HEK293 (cell line): ENCODE results near the gene FBXO2.

ENCODE experiments used
- CTCF ChIA-PET: fragments of 350-600 bp; formaldehyde crosslinking; extraction: SDS; loops from one replicate; lab custom pipeline; 2021; ENCODE audit warnings: antibody characterized with exemption; lab: Yijun Ruan, JAX
- POLR2A ChIA-PET: fragments of 300-600 bp; formaldehyde crosslinking; extraction: SDS; loops from one replicate; lab custom pipeline; 2020; ENCODE audit warnings: antibody characterized with exemption, inconsistent platforms; lab: Yijun Ruan, JAX
- H3K27ac ChIP-seq: fragments of 200-500 bp; sonication (Bioruptor generic); 2 replicates; pipeline ENCODE4 v1.5.1; 2014; ENCODE audit warnings: low read depth, low read length, control low read depth, inconsistent platforms; ENCODE audit errors: extremely low read depth
- H3K36me3 ChIP-seq, 2 experiments: fragments of 200-500 bp in 1 of 2; sonication (Bioruptor generic) in 1 of 2; 1 replicate in 1 of 2; 2 replicates in 1 of 2; pipeline ENCODE4 v1.5.1; 2014 to 2017; ENCODE audit warnings: inconsistent platforms in 2 of 2, low read length in 2 of 2; ENCODE audit not compliant: control insufficient read depth in 2 of 2, insufficient read depth in 1 of 2
- H3K4me1 ChIP-seq: fragments of 200-500 bp; sonication (Bioruptor generic); 2 replicates; pipeline ENCODE4 v1.5.1; 2014; ENCODE audit warnings: mild to moderate bottlenecking, low read length, inconsistent platforms; ENCODE audit not compliant: control insufficient read depth, insufficient read depth
- H3K4me3 ChIP-seq: 2 replicates; pipeline ENCODE4 v1.5.1; 2011; ENCODE audit warnings: low read depth, mild to moderate bottlenecking, control low read depth, low read length, moderate library complexity
- H3K9me3 ChIP-seq: fragments of 200-500 bp; sonication (Bioruptor generic); 2 replicates; pipeline ENCODE4 v1.5.1; 2014; ENCODE audit warnings: low read depth, low read length, inconsistent platforms; ENCODE audit not compliant: control insufficient read depth, insufficient read depth
- PRDM6 ChIP-seq: fragments of 450-650 bp; formaldehyde crosslinking; IDR thresholded peaks from 2 replicates; pipeline ENCODE4 v1.5.1; 2017; ENCODE audit warnings: missing biosample characterization, missing genetic modification characterization
- SCRT1 ChIP-seq: fragments of 450-650 bp; formaldehyde crosslinking; IDR thresholded peaks from 2 replicates; pipeline ENCODE4 v1.5.1; 2016; ENCODE audit warnings: missing biosample characterization, missing genetic modification characterization, borderline replicate concordance
- SETDB1 ChIP-seq: IDR thresholded peaks from one replicate; pipeline ENCODE4 v1.6.1; 2017; ENCODE audit warnings: mild to moderate bottlenecking, low read length, moderate library complexity, mixed read lengths; ENCODE audit not compliant: insufficient read length
- SP2 ChIP-seq: fragments of 450-650 bp; formaldehyde crosslinking; IDR thresholded peaks from 2 replicates; pipeline ENCODE4 v1.5.1; 2016; ENCODE audit warnings: missing biosample characterization, missing genetic modification characterization
- ZEB2 ChIP-seq: fragments of 450-650 bp; formaldehyde crosslinking; IDR thresholded peaks from 2 replicates; pipeline ENCODE4 v1.5.1; 2016; ENCODE audit warnings: missing biosample characterization, missing genetic modification characterization
- ZFP37 ChIP-seq: fragments of 450-650 bp; formaldehyde crosslinking; IDR thresholded peaks from 2 replicates; pipeline ENCODE4 v1.5.1; 2016; ENCODE audit warnings: missing biosample characterization, missing genetic modification characterization
- ZNF138 ChIP-seq: fragments of 450-650 bp; formaldehyde crosslinking; IDR thresholded peaks from 2 replicates; pipeline ENCODE4 v1.5.1; 2016; ENCODE audit warnings: missing biosample characterization, missing genetic modification characterization, borderline replicate concordance
- ZNF140 ChIP-seq: fragments of 450-650 bp; formaldehyde crosslinking; IDR thresholded peaks from 2 replicates; pipeline ENCODE4 v1.5.1; 2016; ENCODE audit warnings: missing biosample characterization, missing genetic modification characterization
- ZNF211 ChIP-seq: fragments of 450-650 bp; formaldehyde crosslinking; IDR thresholded peaks from 2 replicates; pipeline ENCODE4 v1.5.1; 2016; ENCODE audit warnings: low read depth, missing biosample characterization, missing genetic modification characterization
- ZNF214 ChIP-seq: fragments of 450-650 bp; formaldehyde crosslinking; IDR thresholded peaks from 2 replicates; pipeline ENCODE4 v1.5.1; 2017; ENCODE audit warnings: missing biosample characterization, mild to moderate bottlenecking, missing genetic modification characterization, borderline replicate concordance
- ZNF266 ChIP-seq: fragments of 450-650 bp; formaldehyde crosslinking; IDR thresholded peaks from 2 replicates; pipeline ENCODE4 v1.5.1; 2016; ENCODE audit warnings: missing biosample characterization, missing genetic modification characterization, low read depth
- ZNF292 ChIP-seq: fragments of 450-650 bp; formaldehyde crosslinking; IDR thresholded peaks from 2 replicates; pipeline ENCODE4 v1.5.1; 2016; ENCODE audit warnings: low read depth, missing biosample characterization, missing genetic modification characterization, borderline replicate concordance
- ZNF391 ChIP-seq: fragments of 450-650 bp; formaldehyde crosslinking; IDR thresholded peaks from 2 replicates; pipeline ENCODE4 v1.5.1; 2016; ENCODE audit warnings: low read depth, missing biosample characterization, missing genetic modification characterization, borderline replicate concordance
- ZNF521 ChIP-seq: fragments of 450-650 bp; formaldehyde crosslinking; IDR thresholded peaks from 2 replicates; pipeline ENCODE4 v1.5.1; 2017; ENCODE audit warnings: missing biosample characterization, mild to moderate bottlenecking, missing genetic modification characterization
- ZNF549 ChIP-seq: fragments of 450-650 bp; IDR thresholded peaks from 2 replicates; pipeline ENCODE4 v1.5.1; 2018; ENCODE audit warnings: missing biosample characterization, missing genetic modification characterization, mild to moderate bottlenecking, inconsistent platforms, moderate library complexity
- ZNF658 ChIP-seq: fragments of 450-650 bp; formaldehyde crosslinking; IDR thresholded peaks from 2 replicates; pipeline ENCODE4; 2016; ENCODE audit warnings: missing biosample characterization, missing genetic modification characterization
- ZNF664 ChIP-seq: fragments of 450-650 bp; formaldehyde crosslinking; IDR thresholded peaks from 2 replicates; pipeline ENCODE4 v1.5.1; 2016; ENCODE audit warnings: missing biosample characterization, missing genetic modification characterization
- ZNF677 ChIP-seq: fragments of 450-650 bp; IDR thresholded peaks from 2 replicates; pipeline ENCODE4 v1.5.0; 2018; ENCODE audit warnings: missing biosample characterization, mild to moderate bottlenecking, missing genetic modification characterization, moderate library complexity
- ZNF777 ChIP-seq: fragments of 450-650 bp; formaldehyde crosslinking; IDR thresholded peaks from 2 replicates; pipeline ENCODE4 v1.5.1; 2017; ENCODE audit warnings: missing biosample characterization, missing genetic modification characterization, borderline replicate concordance
- ZNF792 ChIP-seq: fragments of 450-650 bp; formaldehyde crosslinking; IDR thresholded peaks from 2 replicates; pipeline ENCODE4 v1.5.1; 2016; ENCODE audit warnings: missing biosample characterization, missing genetic modification characterization
- ZXDB ChIP-seq: fragments of 450-650 bp; formaldehyde crosslinking; IDR thresholded peaks from 2 replicates; pipeline ENCODE4 v1.5.1; 2016; ENCODE audit warnings: missing biosample characterization, missing genetic modification characterization
- TF ChIP-seq, protein P1 (sequence below): fragments of 450-650 bp; formaldehyde crosslinking; IDR thresholded peaks from 2 replicates; pipeline ENCODE4 v1.5.1; 2017; ENCODE audit warnings: missing biosample characterization, missing genetic modification characterization

FBXO2 gene

DNA sequence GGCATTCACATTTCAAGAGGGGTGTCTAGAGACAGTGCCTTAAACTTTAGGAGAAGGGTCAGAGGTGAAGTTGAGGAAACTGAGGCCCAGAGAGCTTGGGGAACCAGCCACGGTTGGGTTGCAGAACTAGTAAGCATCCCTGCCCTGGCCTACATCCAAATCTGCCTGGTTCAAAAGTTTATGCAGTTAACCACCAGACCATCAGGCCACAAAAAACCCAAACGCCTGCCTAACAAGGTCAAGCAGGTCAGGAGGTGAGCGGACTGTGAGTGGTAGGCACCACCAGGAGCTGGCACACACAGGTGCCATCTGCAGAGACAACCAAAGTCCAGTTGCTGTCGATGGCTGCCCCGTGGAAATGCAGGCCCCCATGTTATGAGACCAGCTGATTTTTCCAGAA lies 51.2 kb downstream of the FBXO2 start:
- ChIA-PET CTCF (interaction anchor here (0.6 to 0.9 kb wide), 2 partner anchors 14 to 32 kb away, joined by 3 to 4 read pairs; no protein-coding TSS in a partner anchor), POLR2A (no interaction called here)

DNA sequence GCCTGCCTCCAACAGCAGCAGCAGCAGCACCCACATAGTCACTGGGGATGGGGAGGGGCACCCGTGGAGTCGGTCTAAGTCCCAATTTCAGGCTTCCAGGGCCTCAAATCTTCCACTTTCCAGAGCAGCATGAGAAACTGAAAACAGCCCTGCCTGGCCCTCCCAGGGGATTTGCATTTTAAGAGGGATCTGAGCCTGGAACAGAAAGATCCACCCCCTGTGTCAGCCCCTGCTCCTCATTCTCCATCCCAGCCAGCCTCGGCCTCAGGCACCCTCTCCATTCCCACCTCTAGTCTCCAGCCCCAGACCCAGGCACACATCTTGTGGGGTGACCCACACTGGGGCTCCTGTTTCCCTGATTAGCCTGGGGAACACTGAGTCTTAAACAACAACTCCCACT lies 51.8 kb downstream of the FBXO2 start:
- no peaks in the 10 kb centered on the region for H3K9me3 ChIP-seq
- TF ChIP-seq ZNF391 (tag by site-specific recombination) (no peak), ZFP37 (tag by site-specific recombination) (no peak), ZNF140 (tag by site-specific recombination) (no peak), ZNF549 (tag by site-specific recombination) (no peak), ZNF664 (tag by site-specific recombination) (no peak), ZEB2 (tag by site-specific recombination) (no peak), SP2 (tag by site-specific recombination) (no peak), ZNF658 (no peak)
- CTCF ChIA-PET, result interaction anchor here (0.9 kb wide), 1 partner anchor 15 kb away, joined by 3 read pairs; no protein-coding TSS in a partner anchor

More for the DNA sequence above, 51.2 kb downstream of the FBXO2 start:
- no peaks in the 10 kb centered on the region for H3K36me3 ChIP-seq
- H3K9me3 ChIP-seq, result no peaks in the 10 kb centered on the region
- H3K4me1 ChIP-seq, result no peaks in the 10 kb centered on the region
- TF ChIP-seq ZXDB (no peak), ZNF521 (no peak), ZNF292 (tag by site-specific recombination) (no peak), SETDB1 (no peak), PRDM6 (no peak), ZNF266 (tag by site-specific recombination) (no peak), ZNF211 (tag by site-specific recombination) (no peak), ZNF214 (tag by site-specific recombination) (no peak), ZNF792 (tag by site-specific recombination) (no peak), ZNF777 (tag by site-specific recombination) (no peak), SCRT1 (no peak), ZNF677 (tag by site-specific recombination) (no peak), ZNF138 (tag by site-specific recombination) (no peak)
- TF ChIP-seq, protein P1, sequence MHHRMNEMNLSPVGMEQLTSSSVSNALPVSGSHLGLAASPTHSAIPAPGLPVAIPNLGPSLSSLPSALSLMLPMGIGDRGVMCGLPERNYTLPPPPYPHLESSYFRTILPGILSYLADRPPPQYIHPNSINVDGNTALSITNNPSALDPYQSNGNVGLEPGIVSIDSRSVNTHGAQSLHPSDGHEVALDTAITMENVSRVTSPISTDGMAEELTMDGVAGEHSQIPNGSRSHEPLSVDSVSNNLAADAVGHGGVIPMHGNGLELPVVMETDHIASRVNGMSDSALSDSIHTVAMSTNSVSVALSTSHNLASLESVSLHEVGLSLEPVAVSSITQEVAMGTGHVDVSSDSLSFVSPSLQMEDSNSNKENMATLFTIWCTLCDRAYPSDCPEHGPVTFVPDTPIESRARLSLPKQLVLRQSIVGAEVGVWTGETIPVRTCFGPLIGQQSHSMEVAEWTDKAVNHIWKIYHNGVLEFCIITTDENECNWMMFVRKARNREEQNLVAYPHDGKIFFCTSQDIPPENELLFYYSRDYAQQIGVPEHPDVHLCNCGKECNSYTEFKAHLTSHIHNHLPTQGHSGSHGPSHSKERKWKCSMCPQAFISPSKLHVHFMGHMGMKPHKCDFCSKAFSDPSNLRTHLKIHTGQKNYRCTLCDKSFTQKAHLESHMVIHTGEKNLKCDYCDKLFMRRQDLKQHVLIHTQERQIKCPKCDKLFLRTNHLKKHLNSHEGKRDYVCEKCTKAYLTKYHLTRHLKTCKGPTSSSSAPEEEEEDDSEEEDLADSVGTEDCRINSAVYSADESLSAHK (tag by site-specific recombination), result no peak
- TF ChIP-seq, all 188 proteins: peak for 0
- no peak overlapping the region for H3K4me3 ChIP-seq
- H3K27ac ChIP-seq, result no peak overlapping the region

More for the DNA sequence above, 51.8 kb downstream of the FBXO2 start:
- POLR2A ChIA-PET, result no interaction called here
- Histone ChIP-seq H3K36me3 (no peaks in the 10 kb centered on the region), H3K4me1 (no peaks in the 10 kb centered on the region), H3K27ac (no peak overlapping the region), H3K4me3 (no peak overlapping the region)
